PC-9 (cell line): ENCODE results near the gene DAB1. TPM values are rescaled to one million over a fixed set of nuclear protein-coding genes. Genes with fewer than 3 reads are reported as not detected.

Source experiments
- BruUV-seq: library from RNA; stranded (reverse); fragments of 400-500 nt; replicated peaks from 2 replicates; lab custom pipeline; 2021; lab: Mats Ljungman, UMichigan
- CTCF ChIA-PET: fragments of 300-600 bp; sonication (Branson Sonifier 250); formaldehyde crosslinking; loops from one replicate; lab custom pipeline; 2022; ENCODE audit warnings: antibody characterized with exemption; lab: Charles Lee
- POLR2A ChIA-PET: fragments of 300-600 bp; sonication (Branson Sonifier 250); formaldehyde crosslinking; loops from one replicate; lab custom pipeline; 2022; ENCODE audit warnings: antibody characterized with exemption; ENCODE audit not compliant: unreplicated experiment; lab: Charles Lee
- DNase-seq, 2 experiments: peaks; one replicate each; pipeline versions ENCODE4 v3.0.0 to v3.0.0-alpha.2; 2015 to 2022; ENCODE audit warnings: mixed read lengths in 1 of 2
- H2AFZ ChIP-seq: fragments of 200-600 bp; sonication (generic); 2 replicates; pipeline ENCODE4 v1.8.1; 2017; ENCODE audit warnings: antibody characterized with exemption
- H3F3A ChIP-seq: fragments of 200-600 bp; sonication (generic); 2 replicates; pipeline ENCODE4 v1.8.1; 2017; ENCODE audit warnings: antibody characterized with exemption, mild to moderate bottlenecking, low read depth; ENCODE audit not compliant: insufficient read depth
- H3K27ac ChIP-seq: fragments of 200-600 bp; sonication (generic); 2 replicates; pipeline ENCODE4 v1.6.1; 2016; ENCODE audit warnings: mixed run types
- H3K27me3 ChIP-seq: fragments of 200-600 bp; sonication (generic); 2 replicates; pipeline ENCODE4 v1.6.1; 2016; ENCODE audit warnings: low read depth, mixed run types; ENCODE audit not compliant: insufficient read depth
- H3K36me3 ChIP-seq: fragments of 200-600 bp; sonication (generic); 2 replicates; pipeline ENCODE4 v1.6.1; 2016; ENCODE audit warnings: low read depth, mixed run types
- H3K4me1 ChIP-seq: fragments of 200-600 bp; sonication (generic); replicated peaks from 2 replicates; pipeline ENCODE4 v1.6.1; 2016; ENCODE audit warnings: mixed run types; ENCODE audit not compliant: insufficient read depth
- H3K4me2 ChIP-seq: fragments of 200-600 bp; sonication (generic); 2 replicates; pipeline ENCODE4 v1.6.1; 2017; ENCODE audit warnings: mixed run types
- H3K4me3 ChIP-seq: fragments of 200-600 bp; sonication (generic); 2 replicates; pipeline ENCODE4 v1.6.1; 2016; ENCODE audit warnings: mixed run types
- H3K79me2 ChIP-seq: fragments of 200-600 bp; sonication (generic); 2 replicates; pipeline ENCODE4 v1.6.1; 2017; ENCODE audit warnings: low read depth, mixed run types
- H3K9me2 ChIP-seq: fragments of 200-600 bp; sonication (generic); 2 replicates; pipeline ENCODE4 v1.8.1; 2017; ENCODE audit warnings: mild to moderate bottlenecking; ENCODE audit not compliant: insufficient read depth
- H3K9me3 ChIP-seq: fragments of 200-600 bp; sonication (generic); 2 replicates; pipeline ENCODE4 v1.8.1; 2016; ENCODE audit warnings: low read depth; ENCODE audit not compliant: insufficient read depth
- H4K20me1 ChIP-seq: fragments of 200-600 bp; sonication (generic); 2 replicates; pipeline ENCODE4 v1.8.1; 2017; ENCODE audit not compliant: insufficient read depth
- CTCF ChIP-seq: fragments of 200-600 bp; sonication (generic); conservative IDR thresholded peaks from 2 replicates; pipeline ENCODE4 v1.6.1; 2017; ENCODE audit warnings: mixed run types, antibody characterized with exemption, mild to moderate bottlenecking, moderate library complexity
- EZH2 ChIP-seq: fragments of 200-600 bp; sonication (generic); IDR thresholded peaks from 2 replicates; pipeline ENCODE4 v1.8.0; 2017; ENCODE audit warnings: antibody characterized with exemption, low read depth
- intact Hi-C: fragments of 100-400 bp; cut with micrococcal nuclease; formaldehyde crosslinking; loops from one replicate; pipeline ENCODE4 v1.10.0; 2022; ENCODE audit not compliant: unreplicated experiment
- total RNA-seq: library from RNA; stranded (reverse); gene quantifications from 2 replicates; pipeline ENCODE4 v1.2.3, GENCODE V29; 2021

DAB1 gene
- total RNA-seq, 1 experiment from 2014 or later: not detected

GRCh38 chr1:57369889-57370288, 54.0 kb downstream of the DAB1 start:
- Histone ChIP-seq H2AFZ (no peak overlapping the region), H3K9me3 (no peaks in the 10 kb centered on the region), H3K4me3 (no peak overlapping the region), H3K9me2 (no peaks in the 10 kb centered on the region), H3F3A (no peaks in the 10 kb centered on the region), H3K27ac (no peak overlapping the region), H4K20me1 (no peaks in the 10 kb centered on the region), H3K36me3 (no peaks in the 10 kb centered on the region), H3K4me1 (no peaks in the 10 kb centered on the region), H3K79me2 (no peaks in the 10 kb centered on the region), H3K27me3 (0 out of 2 replicates have a peak, but pooled peaks cover 3% of the 10 kb centered on the region), H3K4me2 (no peak overlapping the region)
- TF ChIP-seq CTCF (no peak), EZH2 (no peak)
- POLR2A ChIA-PET: no interaction called here
- CTCF ChIA-PET: no interaction called here
- no peak for DNase-seq
- no TSS peak for BruUV-seq
- intact Hi-C loops: no loop called here

- no peak for TF ChIP-seq EZH2
- TF ChIP-seq CTCF: no peak
- Histone ChIP-seq H2AFZ (no peak overlapping the region), H3K27me3 (0 out of 2 replicates have a peak, but pooled peaks cover 7% of the 10 kb centered on the region), H3K36me3 (no peaks in the 10 kb centered on the region), H3F3A (no peaks in the 10 kb centered on the region), H3K79me2 (no peaks in the 10 kb centered on the region), H3K4me3 (no peak overlapping the region), H3K27ac (no peak overlapping the region), H3K9me2 (no peaks in the 10 kb centered on the region), H4K20me1 (no peaks in the 10 kb centered on the region), H3K9me3 (no peaks in the 10 kb centered on the region), H3K4me2 (no peak overlapping the region), H3K4me1 (no peaks in the 10 kb centered on the region)
- intact Hi-C loops: no loop called here
- ChIA-PET CTCF (no interaction called here), POLR2A (no interaction called here)
- DNase-seq: no peak
- no TSS peak for BruUV-seq
Observed at GRCh38 chr1:57367945-57368344, 55.9 kb downstream of the DAB1 start.

GRCh38 chr1:57363643-57364042, 60.2 kb downstream of the DAB1 start:
- no peaks in the 10 kb centered on the region for H3K9me3 ChIP-seq
- intact Hi-C loops: no loop called here
- ChIA-PET POLR2A (no interaction called here), CTCF (no interaction called here)
- H3K79me2 ChIP-seq: no peaks in the 10 kb centered on the region
- no peaks in the 10 kb centered on the region for H3K9me2 ChIP-seq
- no peaks in the 10 kb centered on the region for H4K20me1 ChIP-seq
- H3K27me3 ChIP-seq: peaks cover 13% of the 10 kb centered on the region; the same call in 1 of the 2 replicates
- no peaks in the 10 kb centered on the region for H3K4me1 ChIP-seq
- H3K27ac ChIP-seq: no peak overlapping the region
- DNase-seq: no peak
- TF ChIP-seq CTCF: no peak
- TF ChIP-seq EZH2: no peak
- H3K4me3 ChIP-seq: no peak overlapping the region
- BruUV-seq: no TSS peak
- H2AFZ ChIP-seq: no peak overlapping the region
- no peaks in the 10 kb centered on the region for H3K36me3 ChIP-seq
- no peaks in the 10 kb centered on the region for H3F3A ChIP-seq
- H3K4me2 ChIP-seq: no peak overlapping the region
